GM18867 (cell line): ENCODE results near the gene IL22RA1.

Experiments used
- ATAC-seq: cut with Tn5 transposase; IDR thresholded peaks from one replicate; pipeline ENCODE4 v1.9.1; 2021; ENCODE audit warnings: mild to moderate bottlenecking, moderate library complexity; ENCODE audit not compliant: unreplicated experiment

IL22RA1 gene

GRCh38 chr1:24142546-24143534 is at the start of gene IL22RA1:
IL22RA1 (minus strand) TSS chr1:24143140; CDS start chr1:24143082, 58 bp downstream.
- ATAC-seq, result no peak

GRCh38 chr1:24191860-24192259 is 48.9 kb upstream of the IL22RA1 start:
- peak; percentile 26 for ATAC-seq

GRCh38 chr1:24190983-24191461 is 48.1 kb upstream of the IL22RA1 start:
- peak; percentile 40 for ATAC-seq

GRCh38 chr1:24189528-24189927 is 46.6 kb upstream of the IL22RA1 start:
- peak; percentile 38 for ATAC-seq

- ATAC-seq, result peak; percentile 36
These were observed 44.3 kb upstream of the IL22RA1 start, which contains the start of gene IFNLR1 for GRCh38 chr1:24186993-24187790. IFNLR1 (minus strand) TSS chr1:24187289; CDS start chr1:24187248, 41 bp downstream.

- ATAC-seq, result no peak
These were observed 43.7 kb upstream of the IL22RA1 start for GRCh38 chr1:24186711-24186992.

- no peak for ATAC-seq
These were observed 43.2 kb upstream of the IL22RA1 start for GRCh38 chr1:24186031-24186710.

GRCh38 chr1:24185076-24185475 is 42.1 kb upstream of the IL22RA1 start:
- no peak for ATAC-seq

GRCh38 chr1:24182061-24182460 is 39.1 kb upstream of the IL22RA1 start:
- ATAC-seq, result no peak

- no peak for ATAC-seq
These were observed 38.7 kb upstream of the IL22RA1 start for GRCh38 chr1:24181619-24182018.

- ATAC-seq, result no peak
These were observed 37.7 kb upstream of the IL22RA1 start for GRCh38 chr1:24180676-24181075.

GRCh38 chr1:24179251-24179840 is 36.4 kb upstream of the IL22RA1 start:
- no peak for ATAC-seq

GRCh38 chr1:24178407-24178806 is 35.5 kb upstream of the IL22RA1 start:
- no peak for ATAC-seq

- ATAC-seq, result no peak
These were observed 34.2 kb upstream of the IL22RA1 start for GRCh38 chr1:24177161-24177560.

GRCh38 chr1:24175033-24175755 is 32.3 kb upstream of the IL22RA1 start:
- ATAC-seq, result no peak

- ATAC-seq, result no peak
These were observed 31.0 kb upstream of the IL22RA1 start for GRCh38 chr1:24173638-24174575.

- ATAC-seq, result no peak
These were observed 29.7 kb upstream of the IL22RA1 start for GRCh38 chr1:24172598-24172997.

- ATAC-seq, result no peak
These were observed 26.3 kb upstream of the IL22RA1 start for GRCh38 chr1:24169286-24169685.

GRCh38 chr1:24168245-24168644 is 25.3 kb upstream of the IL22RA1 start:
- ATAC-seq, result no peak
